ENCODE results near the gene PGAP2.

DNA sequence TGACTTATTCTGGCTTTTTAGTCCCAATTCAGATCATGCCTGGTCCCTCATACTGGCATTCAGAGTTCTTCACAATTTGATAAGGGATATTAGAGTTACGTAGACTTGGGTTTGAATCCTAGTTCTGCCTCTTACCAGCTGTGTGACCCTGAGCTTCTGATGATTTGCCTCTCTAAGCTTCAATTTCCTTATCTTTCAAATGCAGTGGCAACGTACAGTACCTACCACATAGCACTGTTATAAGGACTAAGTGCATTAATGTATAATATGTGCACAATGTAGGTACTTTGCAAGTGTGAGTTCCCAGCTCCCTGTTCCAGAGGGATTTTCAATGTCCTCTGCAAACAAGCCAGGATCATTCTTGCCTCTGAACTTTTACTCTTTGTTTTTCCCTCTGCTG, 25.1 kb downstream of the PGAP2 start:
- no peak for TF ChIP-seq ETS1 (IDR thresholded peaks at IDR 0.05)
- TF ChIP-seq, protein P1, sequence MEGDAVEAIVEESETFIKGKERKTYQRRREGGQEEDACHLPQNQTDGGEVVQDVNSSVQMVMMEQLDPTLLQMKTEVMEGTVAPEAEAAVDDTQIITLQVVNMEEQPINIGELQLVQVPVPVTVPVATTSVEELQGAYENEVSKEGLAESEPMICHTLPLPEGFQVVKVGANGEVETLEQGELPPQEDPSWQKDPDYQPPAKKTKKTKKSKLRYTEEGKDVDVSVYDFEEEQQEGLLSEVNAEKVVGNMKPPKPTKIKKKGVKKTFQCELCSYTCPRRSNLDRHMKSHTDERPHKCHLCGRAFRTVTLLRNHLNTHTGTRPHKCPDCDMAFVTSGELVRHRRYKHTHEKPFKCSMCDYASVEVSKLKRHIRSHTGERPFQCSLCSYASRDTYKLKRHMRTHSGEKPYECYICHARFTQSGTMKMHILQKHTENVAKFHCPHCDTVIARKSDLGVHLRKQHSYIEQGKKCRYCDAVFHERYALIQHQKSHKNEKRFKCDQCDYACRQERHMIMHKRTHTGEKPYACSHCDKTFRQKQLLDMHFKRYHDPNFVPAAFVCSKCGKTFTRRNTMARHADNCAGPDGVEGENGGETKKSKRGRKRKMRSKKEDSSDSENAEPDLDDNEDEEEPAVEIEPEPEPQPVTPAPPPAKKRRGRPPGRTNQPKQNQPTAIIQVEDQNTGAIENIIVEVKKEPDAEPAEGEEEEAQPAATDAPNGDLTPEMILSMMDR (conservative IDR thresholded peaks at IDR 0.05; ENCODE audit: low read depth in 2 of 2) = no peak
